T-cell (primary cell): Measurements from ENCODE around the gene BDKRB2. TPM values are rescaled to one million over a fixed set of nuclear protein-coding genes. Genes with fewer than 3 reads are reported as not detected.

ENCODE experiments used
- ATAC-seq, 4 experiments: fragments of 200-7000 bp in 3 of 4; fragments of 150-1000 bp in 1 of 4; cut with Tn5 transposase; replicated peaks in 1 of 4; 1 replicate in 3 of 4; 2 replicates in 1 of 4; pipeline ENCODE4 v1.10.0; 2021; ENCODE audit warnings: moderate library complexity in 3 of 4, mild to moderate bottlenecking in 2 of 4, moderate number of reproducible peaks in 1 of 4
- CTCF ChIA-PET, 2 donors: fragments of 300-600 bp; sonication (Branson Sonifier 250); formaldehyde crosslinking; loops; one replicate each; lab custom pipeline; 2022; ENCODE audit warnings: antibody characterized with exemption in 2 of 2; lab: Charles Lee
- POLR2A ChIA-PET, 2 donors: fragments of 300-600 bp; sonication (Branson Sonifier 250); formaldehyde crosslinking; loops; one replicate each; lab custom pipeline; 2022; ENCODE audit warnings: antibody characterized with exemption in 2 of 2; lab: Charles Lee
- DNase-seq, 35 experiments: peaks; one replicate each; pipeline versions ENCODE4 v3.0.0 to v3.0.0-alpha.2; 2013 to 2023
- H3K27ac ChIP-seq: one replicate; pipeline ENCODE4 v1.5.1; 2013; ENCODE audit warnings: low read length
- H3K27me3 ChIP-seq, 2 experiments: replicated peaks in 1 of 2; 1 replicate in 1 of 2; 2 replicates in 1 of 2; pipeline versions ENCODE4 v1.6.1 to v1.7.0; 2013; ENCODE audit warnings: low read length in 1 of 2, mixed read lengths in 1 of 2; ENCODE audit not compliant: control insufficient read depth in 2 of 2, insufficient read depth in 2 of 2; ENCODE audit errors: extremely low read depth in 1 of 2
- H3K36me3 ChIP-seq, 2 donors: 1 replicate in 1 of 2; 2 replicates in 1 of 2; pipeline versions ENCODE4 v1.6.1 to v1.7.0; 2013; ENCODE audit warnings: low read length in 1 of 2; ENCODE audit not compliant: control insufficient read depth in 2 of 2, insufficient read depth in 1 of 2; ENCODE audit errors: extremely low read depth in 1 of 2
- H3K4me1 ChIP-seq, 2 experiments: 1 replicate in 1 of 2; 2 replicates in 1 of 2; pipeline versions ENCODE4 v1.6.1 to v1.7.0; 2013; ENCODE audit warnings: low read length in 2 of 2, mixed read lengths in 1 of 2; ENCODE audit not compliant: insufficient read depth in 2 of 2, control insufficient read depth in 1 of 2; ENCODE audit errors: extremely low read depth in 1 of 2
- H3K4me3 ChIP-seq, 2 donors: 1 replicate in 1 of 2; 2 replicates in 1 of 2; pipeline versions ENCODE4 v1.5.1 to v1.7.0; 2013; ENCODE audit warnings: mild to moderate bottlenecking in 2 of 2, low read length in 1 of 2, moderate library complexity in 1 of 2; ENCODE audit not compliant: control insufficient read depth in 1 of 2; ENCODE audit errors: extremely low read depth in 1 of 2
- H3K9me3 ChIP-seq: 2 replicates; pipeline ENCODE4 v1.7.0; 2013
- H3K27ac Mint-ChIP-seq, 2 donors: one replicate each; pipeline ENCODE4 v1.8.0; 2020 to 2021; ENCODE audit warnings: mild to moderate bottlenecking in 2 of 2, mixed read lengths in 2 of 2
- H3K27me3 Mint-ChIP-seq, 2 donors: one replicate each; pipeline ENCODE4 v1.8.0; 2021 to 2022; ENCODE audit warnings: mixed read lengths in 2 of 2
- H3K36me3 Mint-ChIP-seq: one replicate; pipeline ENCODE4 v1.8.0; 2021; ENCODE audit warnings: mixed read lengths
- H3K4me1 Mint-ChIP-seq, 3 donors: one replicate each; pipeline ENCODE4 v1.8.0; 2020 to 2022; ENCODE audit warnings: mixed read lengths in 3 of 3, mild to moderate bottlenecking in 1 of 3
- H3K4me3 Mint-ChIP-seq, 3 donors: one replicate each; pipeline ENCODE4 v1.8.0; 2020 to 2022; ENCODE audit warnings: mild to moderate bottlenecking in 3 of 3, mixed read lengths in 3 of 3, moderate library complexity in 3 of 3
- H3K9me3 Mint-ChIP-seq, 3 donors: one replicate each; pipeline ENCODE4 v1.8.0; 2020 to 2022; ENCODE audit warnings: mixed read lengths in 3 of 3
- WGBS: methylation state at CpG from one replicate; pipeline ENCODE4 v1.1.5; 2013; ENCODE audit warnings: missing lambda C conversion rate; ENCODE audit not compliant: insufficient coverage; 5-methylcytosine and 5-hydroxymethylcytosine counted together
- total RNA-seq, 35 experiments: library from RNA in 6 of 35; stranded (reverse) in 6 of 35; fragments of 120-200 nt in 1 of 35; gene quantifications; one replicate each; pipeline versions ENCODE4 v1.2.1 to v1.2.4 and lab custom pipeline; 2013 to 2026

Gene BDKRB2
- total RNA-seq, 5 donors from 2014 or later (not counting 1 experiment from before 2014, with no cell fraction given) = 0.06 to 0.09 TPM; not detected in 3

GRCh38 chr14:96272777-96273473, 68.3 kb downstream of the BDKRB2 start:
- Mint-ChIP-seq H3K27ac (no peak overlapping the region), H3K36me3 (no peaks in the 10 kb centered on the region), H3K4me3 (no peak overlapping the region), H3K27me3 (no peaks in the 10 kb centered on the region), H3K9me3 (peaks cover 3 to 9% (median 6%) of the 10 kb centered on the region in 3 donors), H3K4me1 (peaks cover 3 to 6% (median 4%) of the 10 kb centered on the region in 3 donors)
- WGBS = no CpG with 5 or more reads among the region's 3 CpGs
- ChIA-PET CTCF (interaction anchor here (0.7 kb wide), 3 partner anchors 21 to 914 kb away, joined by 3 to 7 read pairs (median 4); no protein-coding TSS in a partner anchor), POLR2A (no interaction called here)
- Histone ChIP-seq H3K9me3 (no peaks in the 10 kb centered on the region), H3K4me3 (no peak overlapping the region), H3K4me1 (peaks cover 0 to 3% of the 10 kb centered on the region in 2 experiments), H3K27ac (no peak overlapping the region), H3K27me3 (peaks cover 0 to 10% of the 10 kb centered on the region in 2 experiments), H3K36me3 (no peaks in the 10 kb centered on the region)
- DNase-seq (no peak), ATAC-seq (no peak)

GRCh38 chr14:96273629-96274028, 69.0 kb downstream of the BDKRB2 start:
- Histone ChIP-seq H3K27ac (no peak overlapping the region), H3K36me3 (no peaks in the 10 kb centered on the region), H3K4me1 (peaks cover 0 to 3% of the 10 kb centered on the region in 2 experiments), H3K9me3 (no peaks in the 10 kb centered on the region), H3K27me3 (peaks cover 0 to 7% of the 10 kb centered on the region in 2 experiments), H3K4me3 (no peak overlapping the region)
- Mint-ChIP-seq H3K4me1 (peaks cover 3 to 6% (median 4%) of the 10 kb centered on the region in 3 donors), H3K9me3 (peaks cover 4 to 12% (median 8%) of the 10 kb centered on the region in 3 donors), H3K27ac (no peak overlapping the region), H3K36me3 (peaks cover 2% of the 10 kb centered on the region), H3K4me3 (no peak overlapping the region), H3K27me3 (no peaks in the 10 kb centered on the region)
- ChIA-PET CTCF (interaction anchor here in 1 of 2 donors (1.4 to 2.4 kb wide), 2 partner anchors 171 to 173 kb away, joined by 4 to 12 read pairs; no protein-coding TSS in a partner anchor), POLR2A (no interaction called here)
- ATAC-seq (no peak), DNase-seq (no peak)
- WGBS = 94% methylated on average over 3 of the region's 5 CpGs

GRCh38 chr14:96274122-96274521, 69.5 kb downstream of the BDKRB2 start:
- Histone ChIP-seq H3K27me3 (peaks cover 0 to 2% of the 10 kb centered on the region in 2 experiments), H3K4me3 (no peak overlapping the region), H3K36me3 (no peaks in the 10 kb centered on the region), H3K4me1 (peaks cover 0 to 3% of the 10 kb centered on the region in 2 experiments), H3K9me3 (no peaks in the 10 kb centered on the region), H3K27ac (no peak overlapping the region)
- Mint-ChIP-seq H3K27me3 (no peaks in the 10 kb centered on the region), H3K9me3 (peaks cover 4 to 12% (median 8%) of the 10 kb centered on the region in 3 donors), H3K4me3 (no peak overlapping the region), H3K27ac (no peak overlapping the region), H3K36me3 (peaks cover 4% of the 10 kb centered on the region), H3K4me1 (peaks cover 3 to 6% (median 4%) of the 10 kb centered on the region in 3 donors)
- no peak for DNase-seq
- CTCF ChIA-PET = interaction anchor here (0.6 to 3.3 kb wide), 4 partner anchors 137 to 173 kb away, joined by 4 to 13 read pairs (median 8); no protein-coding TSS in a partner anchor
- no peak for ATAC-seq
- WGBS = 86% methylated on average over 4 of the region's 5 CpGs
- POLR2A ChIA-PET = no interaction called here

DNA sequence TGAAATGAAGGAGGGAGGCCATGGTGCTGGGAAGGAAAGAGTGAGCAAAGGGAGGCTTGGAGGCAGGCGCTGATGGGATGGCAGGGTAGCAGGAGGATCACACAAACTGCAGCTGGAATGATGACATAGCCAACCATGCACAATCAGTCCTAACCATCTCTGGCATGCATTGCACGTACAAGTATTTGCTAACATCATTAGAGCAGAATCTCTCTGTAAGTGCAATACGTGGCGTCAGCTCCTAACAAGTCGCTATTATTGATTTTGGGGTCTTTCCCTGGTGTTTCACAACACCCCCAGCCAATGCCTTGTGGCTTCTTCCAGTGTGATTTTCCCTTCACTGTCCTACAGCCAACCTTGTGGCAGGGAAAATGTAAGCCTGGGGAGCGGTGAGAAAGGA, 69.9 kb downstream of the BDKRB2 start:
- Mint-ChIP-seq H3K36me3 (peaks cover 8% of the 10 kb centered on the region), H3K9me3 (peaks cover 4 to 12% (median 8%) of the 10 kb centered on the region in 3 donors), H3K4me1 (peaks cover 3 to 6% (median 4%) of the 10 kb centered on the region in 3 donors), H3K27me3 (no peaks in the 10 kb centered on the region), H3K27ac (no peak overlapping the region), H3K4me3 (no peak overlapping the region)
- H3K9me3 ChIP-seq = no peaks in the 10 kb centered on the region
- ATAC-seq (no peak), DNase-seq (no peak)
- no peak overlapping the region for H3K4me3 ChIP-seq
- H3K4me1 ChIP-seq = peaks cover 0 to 3% of the 10 kb centered on the region in 2 experiments
- no peaks in the 10 kb centered on the region for H3K36me3 ChIP-seq
- ChIA-PET CTCF (interaction anchor here (0.6 to 3.3 kb wide), 4 partner anchors 137 to 174 kb away, joined by 4 to 13 read pairs (median 8); no protein-coding TSS in a partner anchor), POLR2A (no interaction called here)
- H3K27me3 ChIP-seq = no peaks in the 10 kb centered on the region
- WGBS = 100% methylated on average over 1 of the region's 6 CpGs
- no peak overlapping the region for H3K27ac ChIP-seq

DNA sequence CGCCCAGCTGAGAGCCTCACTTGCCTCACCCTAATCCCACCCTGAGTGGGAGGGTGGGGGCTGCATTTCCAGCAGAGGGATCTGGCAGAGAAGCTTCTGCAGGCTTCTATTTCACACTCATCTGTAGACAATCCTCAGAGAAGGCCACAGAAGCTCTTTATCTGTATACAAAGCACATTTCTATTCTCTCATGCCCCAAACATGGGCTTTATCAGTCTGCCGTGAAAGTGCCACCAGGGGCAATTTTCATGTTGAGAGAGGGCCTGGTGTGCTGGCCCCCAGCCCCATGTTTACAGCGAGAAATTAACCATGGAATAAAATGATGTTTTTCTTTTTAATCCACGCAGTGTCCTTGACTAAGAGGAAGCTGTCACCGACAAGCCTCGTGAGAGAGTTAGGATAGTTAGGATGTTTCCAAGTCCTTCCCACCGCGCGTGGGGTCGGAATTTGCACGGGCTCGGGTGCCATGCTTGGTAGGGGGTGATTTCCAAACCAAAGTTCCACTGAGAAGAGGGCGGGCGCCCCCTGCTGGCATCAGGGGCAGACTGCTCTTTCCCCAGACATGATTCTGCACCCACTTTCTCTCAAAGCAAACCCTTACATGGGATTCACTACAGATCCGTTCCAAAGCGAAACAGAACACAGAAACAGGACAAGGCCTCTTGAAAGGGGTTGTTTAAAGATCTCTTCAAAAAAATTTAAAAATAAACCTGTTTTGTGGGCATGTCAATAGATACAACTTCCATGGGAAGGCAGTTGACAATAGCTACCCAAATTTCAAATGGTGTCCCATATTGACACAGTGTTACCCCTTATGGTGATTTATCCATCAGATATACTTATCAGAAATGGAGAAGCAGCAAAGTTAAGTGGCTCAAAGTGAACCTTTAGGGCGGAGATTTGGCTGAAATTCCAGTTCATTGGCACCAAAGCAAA, 70.8 kb downstream of the BDKRB2 start:
- DNase-seq (peak; percentile 23 to 79 (median 57)), ATAC-seq (peak in 2 of 4 experiments; percentile 26 to 57)
- CTCF ChIA-PET = interaction anchor here (1.3 to 3.3 kb wide), 5 partner anchors 173 to 180 kb away, joined by 3 to 13 read pairs (median 4); no protein-coding TSS in a partner anchor
- H3K4me1 ChIP-seq = peaks cover 0 to 3% of the 10 kb centered on the region in 2 experiments
- H3K4me1 Mint-ChIP-seq = peaks cover 3 to 6% (median 4%) of the 10 kb centered on the region in 3 donors
- WGBS = 31% methylated on average over 4 of the region's 17 CpGs
- H3K4me3 ChIP-seq = no peak overlapping the region
- POLR2A ChIA-PET = no interaction called here
- H3K9me3 ChIP-seq = no peaks in the 10 kb centered on the region
- H3K27ac Mint-ChIP-seq = no peak overlapping the region
- H3K27me3 Mint-ChIP-seq = no peaks in the 10 kb centered on the region
- H3K9me3 Mint-ChIP-seq = peaks cover 4 to 12% (median 8%) of the 10 kb centered on the region in 3 donors
- H3K36me3 ChIP-seq = no peaks in the 10 kb centered on the region
- H3K27ac ChIP-seq = no peak overlapping the region
- H3K36me3 Mint-ChIP-seq = peaks cover 14% of the 10 kb centered on the region
- no peak overlapping the region for H3K4me3 Mint-ChIP-seq
- H3K27me3 ChIP-seq = no peaks in the 10 kb centered on the region

DNA sequence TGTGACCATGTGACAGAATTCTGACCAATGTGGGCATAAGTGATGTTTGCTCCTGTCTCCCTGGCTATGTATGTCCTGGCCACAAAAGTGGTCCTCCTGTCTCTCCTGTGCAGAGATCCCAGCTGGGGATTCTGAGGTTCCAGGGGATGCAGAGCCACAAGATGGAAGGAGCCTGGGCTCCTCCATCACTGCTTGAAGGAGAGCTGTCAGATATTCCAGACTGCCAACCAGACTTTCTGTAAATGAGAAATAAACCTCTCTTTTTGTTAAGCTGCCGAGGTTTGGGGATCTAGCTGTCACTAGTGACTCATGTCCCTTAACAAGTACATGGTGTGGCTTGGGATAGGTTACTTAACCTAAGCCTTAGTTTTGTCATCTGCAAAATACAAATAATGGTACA, 73.3 kb downstream of the BDKRB2 start:
- Mint-ChIP-seq H3K36me3 (peaks cover 16% of the 10 kb centered on the region), H3K27ac (no peak overlapping the region), H3K27me3 (no peaks in the 10 kb centered on the region), H3K4me1 (peaks cover 3 to 6% (median 4%) of the 10 kb centered on the region in 3 donors), H3K4me3 (no peak overlapping the region), H3K9me3 (peaks cover 4 to 6% (median 5%) of the 10 kb centered on the region in 3 donors)
- ChIA-PET CTCF (interaction anchor here in 1 of 2 donors (0.6 kb wide), 1 partner anchor 175 kb away, joined by 3 read pairs; no protein-coding TSS in a partner anchor), POLR2A (no interaction called here)
- H3K4me1 ChIP-seq = peaks cover 0 to 3% of the 10 kb centered on the region in 2 experiments
- no peak overlapping the region for H3K4me3 ChIP-seq
- ATAC-seq (no peak), DNase-seq (no peak)
- H3K36me3 ChIP-seq = peaks cover 0 to 5% of the 10 kb centered on the region in 2 donors
- WGBS = no CpG with 5 or more reads among the region's 1 CpG
- H3K27ac ChIP-seq = no peak overlapping the region
- no peaks in the 10 kb centered on the region for H3K9me3 ChIP-seq
- no peaks in the 10 kb centered on the region for H3K27me3 ChIP-seq
